Stomach (tissue), 9 donors: ENCODE data around the gene CDC42BPB. TPM values are rescaled to one million over a fixed set of nuclear protein-coding genes. Genes with fewer than 3 reads are reported as not detected.

Experiments
- DNase-seq, 2 donors: peaks; one replicate each; pipeline versions ENCODE4 v3.0.0 to v3.0.0-alpha.2; 2013 to 2019
- H3K27ac ChIP-seq, 5 donors: fragments of 200-600 bp in 4 of 5; sonication (generic) in 4 of 5; one replicate each; pipeline ENCODE4 v1.5.1; 2013 to 2019; ENCODE audit warnings: mild to moderate bottlenecking in 1 of 5, moderate library complexity in 1 of 5
- H3K27me3 ChIP-seq, 3 donors: fragments of 200-600 bp; sonication (generic); one replicate each; pipeline ENCODE4 v1.5.1; 2017 to 2019; ENCODE audit warnings: mixed run types in 1 of 3
- H3K36me3 ChIP-seq, 4 donors: fragments of 200-600 bp; sonication (generic); 1 replicate in 3 of 4; 2 replicates in 1 of 4; pipeline ENCODE4 v1.5.1; 2016 to 2019
- H3K4me1 ChIP-seq, 4 donors: fragments of 200-600 bp; sonication (generic); one replicate each; pipeline ENCODE4 v1.5.1; 2016 to 2019
- H3K4me3 ChIP-seq, 4 donors: fragments of 200-600 bp; sonication (generic) in 3 of 4; one replicate each; pipeline ENCODE4 v1.5.1; 2016 to 2019; ENCODE audit warnings: mild to moderate bottlenecking in 1 of 4
- H3K9me3 ChIP-seq, 4 donors: fragments of 200-600 bp; sonication (generic); one replicate each; pipeline ENCODE4 v1.5.1; 2016 to 2019
- CTCF ChIP-seq, 7 experiments: fragments of 450-650 bp in 4 of 7; fragments of 200-600 bp in 3 of 7; sonication (generic) in 3 of 7; IDR thresholded peaks; one replicate each; pipeline ENCODE4 v1.5.1; 2016 to 2019; ENCODE audit warnings: antibody characterized with exemption in 7 of 7, control low read depth in 2 of 7, mild to moderate bottlenecking in 1 of 7
- EP300 ChIP-seq: sonication (generic); formaldehyde crosslinking; IDR thresholded peaks from one replicate; pipeline ENCODE4 v1.6.1; 2017; ENCODE audit warnings: antibody characterized with exemption
- POLR2A ChIP-seq, 4 donors: fragments of 450-650 bp; IDR thresholded peaks; one replicate each; pipeline ENCODE4 v1.6.1; 2016; ENCODE audit warnings: antibody characterized with exemption in 4 of 4, control low read depth in 2 of 4, mild to moderate bottlenecking in 1 of 4, moderate library complexity in 1 of 4
- POLR2AphosphoS5 ChIP-seq, 3 donors: sonication (generic); formaldehyde crosslinking; IDR thresholded peaks; one replicate each; pipeline ENCODE4 v1.6.1; 2016; ENCODE audit warnings: antibody characterized with exemption in 3 of 3
- WGBS, 5 donors: extraction: QIAGEN DNeasy Blood & Tissue Kit in 3 of 5; methylation state at CpG; one replicate each; pipeline versions ENCODE4 v1.1.5 to v1.1.7; 2013 to 2018; 5-methylcytosine and 5-hydroxymethylcytosine counted together
- intact Hi-C: fragments of 100-400 bp; cut with DNase I; formaldehyde crosslinking; loops from one replicate; pipeline ENCODE4 v1.15.1; 2023; ENCODE audit warnings: low total_unique reads
- polyA plus RNA-seq, 3 donors: library from polyadenylated mRNA; stranded (reverse); fragments of 200-250 nt; gene quantifications; one replicate each; pipeline ENCODE4 v1.2.3, GENCODE V29; 2013
- total RNA-seq, 5 donors: library from RNA; depleted of rRNA; stranded (reverse); fragments of >200 nt; gene quantifications; one replicate each; pipeline versions ENCODE4 v1.1.0 to v1.2.3, GENCODE V29; 2014 to 2016
- donor health status: healthy with polysubstance abuse.
- donor health status: Bipolar disorder and iron deficiency.
- donor health status: healthy.

Gene CDC42BPB
- total and polyA plus RNA-seq, 8 donors = 16.3 to 400 (median 127) TPM

- H3K9me3 ChIP-seq = peaks cover 2 to 17% (median 10%) of the 10 kb centered on the region in 4 donors
- no peak for DNase-seq
- WGBS, 5 donors = 89 to 95% (median 92%) methylated on average over 18 to 19 of the region's 19 CpGs
- no peaks in the 10 kb centered on the region for H3K4me1 ChIP-seq
- intact Hi-C loops = no loop called here
- no peak overlapping the region for H3K27ac ChIP-seq
- H3K4me3 ChIP-seq = no peak overlapping the region
- no peaks in the 10 kb centered on the region for H3K27me3 ChIP-seq
- peaks cover 51 to 100% (median 97%) of the 10 kb centered on the region in 4 donors for H3K36me3 ChIP-seq
- TF ChIP-seq CTCF (IDR thresholded peaks at IDR 0.05) (no peak), POLR2AphosphoS5 (IDR thresholded peaks at IDR 0.05) (no peak), EP300 (no peak), POLR2A (IDR thresholded peaks at IDR 0.05) (no peak)
Measured at GRCh38 chr14:102984336-102985102, 72.8 kb downstream of the CDC42BPB start.

GRCh38 chr14:102983496-102983895 lies 73.9 kb downstream of the CDC42BPB start:
- Histone ChIP-seq H3K4me1 (no peaks in the 10 kb centered on the region), H3K4me3 (no peak overlapping the region), H3K27me3 (no peaks in the 10 kb centered on the region), H3K36me3 (peaks cover 58 to 100% (median 98%) of the 10 kb centered on the region in 4 donors), H3K9me3 (peaks cover 2 to 10% (median 9%) of the 10 kb centered on the region in 4 donors), H3K27ac (no peak overlapping the region)
- WGBS, 5 donors = 89 to 95% (median 94%) methylated on average over 14 of the region's 14 CpGs
- intact Hi-C loops = no loop called here
- no peak for TF ChIP-seq POLR2A (IDR thresholded peaks at IDR 0.05)
- no peak for TF ChIP-seq EP300
- no peak for TF ChIP-seq CTCF (IDR thresholded peaks at IDR 0.05)
- TF ChIP-seq POLR2AphosphoS5 (IDR thresholded peaks at IDR 0.05) = no peak
- no peak for DNase-seq

- peaks cover 63 to 100% (median 98%) of the 10 kb centered on the region in 4 donors for H3K36me3 ChIP-seq
- no peak for DNase-seq
- WGBS, 5 donors = 85 to 90% (median 86%) methylated on average over 15 of the region's 15 CpGs
- no peak for TF ChIP-seq POLR2AphosphoS5 (IDR thresholded peaks at IDR 0.05)
- TF ChIP-seq EP300 = no peak
- TF ChIP-seq CTCF (IDR thresholded peaks at IDR 0.05) = no peak
- no peak for TF ChIP-seq POLR2A (IDR thresholded peaks at IDR 0.05)
- H3K9me3 ChIP-seq = peaks cover 0 to 4% (median 4%) of the 10 kb centered on the region in 4 donors
- H3K4me3 ChIP-seq = no peak overlapping the region
- H3K4me1 ChIP-seq = no peaks in the 10 kb centered on the region
- intact Hi-C loops = no loop called here
- H3K27ac ChIP-seq = no peak overlapping the region
- no peaks in the 10 kb centered on the region for H3K27me3 ChIP-seq
Measured at GRCh38 chr14:102982852-102983470, 74.4 kb downstream of the CDC42BPB start.

- H3K4me1 ChIP-seq = no peaks in the 10 kb centered on the region
- DNase-seq = no peak
- peaks cover 62 to 100% (median 100%) of the 10 kb centered on the region in 4 donors for H3K36me3 ChIP-seq
- H3K4me3 ChIP-seq = no peak overlapping the region
- H3K9me3 ChIP-seq = no peaks in the 10 kb centered on the region
- intact Hi-C loops = no loop called here
- H3K27ac ChIP-seq = no peak overlapping the region
- H3K27me3 ChIP-seq = no peaks in the 10 kb centered on the region
- WGBS, 5 donors = 90 to 93% (median 91%) methylated on average over 8 of the region's 8 CpGs
- TF ChIP-seq CTCF (IDR thresholded peaks at IDR 0.05) (no peak), EP300 (no peak), POLR2A (IDR thresholded peaks at IDR 0.05) (no peak), POLR2AphosphoS5 (IDR thresholded peaks at IDR 0.05) (no peak)
Measured at GRCh38 chr14:102980409-102980810, 76.9 kb downstream of the CDC42BPB start.
